Fibroblast of villous mesenchyme (primary cell): ENCODE results near the gene ZBTB8A. TPM values are rescaled to one million over a fixed set of nuclear protein-coding genes. Genes with fewer than 3 reads are reported as not detected.
A peak's percentile ranks its signal among the peaks of the same experiment; 100 is the strongest.
"Not testable (repeated sequence)": the region's sequence is repeated elsewhere in the genome, so short reads cannot be mapped to it uniquely, and the experiment has no call there.

Experiments used
- DNase-seq: peaks from one replicate; pipeline ENCODE4 v3.0.0-alpha.2; 2010; ENCODE audit warnings: low read depth
- H3K4me3 ChIP-seq: 2 replicates; pipeline ENCODE4 v1.5.1; 2011; ENCODE audit warnings: low read depth, mild to moderate bottlenecking, low read length
- CTCF ChIP-seq: IDR thresholded peaks from 2 replicates; pipeline ENCODE4 v1.5.1; 2012; ENCODE audit warnings: low read depth, mild to moderate bottlenecking, low read length; ENCODE audit not compliant: insufficient read depth
- total RNA-seq: library from RNA; depleted of rRNA; stranded (reverse); fragments of >200 nt; gene quantifications from 2 replicates; pipeline ENCODE4 v1.2.3, GENCODE V29; 2012

ZBTB8A gene
- total RNA-seq, 1 donor, result 5.6 TPM

GRCh38 chr1:32626176-32626575, 86.9 kb downstream of the ZBTB8A start:
- TF ChIP-seq CTCF, result no peak
- DNase-seq, result no peak

GRCh38 chr1:32627596-32628162, 88.5 kb downstream of the ZBTB8A start:
- peak; percentile 73 for DNase-seq
- no peak for TF ChIP-seq CTCF
- H3K4me3 ChIP-seq, result no peak overlapping the region

More at GRCh38 chr1:32626176-32626575, 86.9 kb downstream of the ZBTB8A start:
- H3K4me3 ChIP-seq, result no peak overlapping the region

GRCh38 chr1:32630173-32630572, 90.9 kb downstream of the ZBTB8A start:
- DNase-seq, H3K4me3 ChIP-seq: not testable (repeated sequence)

GRCh38 chr1:32632829-32633228, 93.6 kb downstream of the ZBTB8A start:
- H3K4me3 ChIP-seq, result no peak overlapping the region
- TF ChIP-seq CTCF, result no peak
- DNase-seq, result no peak

GRCh38 chr1:32635508-32636277, 96.5 kb downstream of the ZBTB8A start:
- no peak for TF ChIP-seq CTCF
- H3K4me3 ChIP-seq, result no peak overlapping the region
- DNase-seq, result no peak

GRCh38 chr1:32636914-32637645, 97.9 kb downstream of the ZBTB8A start:
- H3K4me3 ChIP-seq, result no peak overlapping the region
- no peak for TF ChIP-seq CTCF
- no peak for DNase-seq

GRCh38 chr1:32639489-32640075, 100.4 kb downstream of the ZBTB8A start:
- no peak overlapping the region for H3K4me3 ChIP-seq
- peak; percentile 18 for DNase-seq
- TF ChIP-seq CTCF, result no peak

- not testable (repeated sequence) for H3K4me3 ChIP-seq, DNase-seq
Observed at GRCh38 chr1:32642292-32642827, 103.1 kb downstream of the ZBTB8A start.
